Ammon's horn (tissue), 1 donor: Measurements from ENCODE around the gene CACNA1E.
A peak's percentile ranks its signal among the peaks of the same experiment; 100 is the strongest.

Experiments used
- DNase-seq: peaks from one replicate; pipeline ENCODE4 v3.0.0-alpha.2; 2016; ENCODE audit warnings: low spot score

The CACNA1E gene

DNA sequence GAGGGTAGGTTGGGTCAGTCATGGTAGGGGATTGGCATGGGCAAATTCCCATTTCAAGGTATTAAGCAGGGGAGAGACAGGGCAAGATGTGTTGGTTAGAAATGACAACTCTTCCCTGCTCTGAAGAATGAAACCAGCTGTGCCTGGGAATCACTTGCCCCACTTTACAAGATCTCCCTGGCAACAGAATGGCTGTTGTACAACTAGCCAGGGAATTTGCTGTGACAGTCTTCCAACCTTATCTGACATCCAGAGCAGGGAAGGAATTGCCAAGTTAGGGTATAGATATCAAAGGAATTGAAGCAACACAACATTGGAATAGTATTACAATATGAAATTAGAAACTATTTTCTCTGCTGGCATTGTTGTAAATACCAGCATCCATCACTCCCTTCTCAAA, 154.7 kb downstream of the CACNA1E start:
- no peak for DNase-seq

DNA sequence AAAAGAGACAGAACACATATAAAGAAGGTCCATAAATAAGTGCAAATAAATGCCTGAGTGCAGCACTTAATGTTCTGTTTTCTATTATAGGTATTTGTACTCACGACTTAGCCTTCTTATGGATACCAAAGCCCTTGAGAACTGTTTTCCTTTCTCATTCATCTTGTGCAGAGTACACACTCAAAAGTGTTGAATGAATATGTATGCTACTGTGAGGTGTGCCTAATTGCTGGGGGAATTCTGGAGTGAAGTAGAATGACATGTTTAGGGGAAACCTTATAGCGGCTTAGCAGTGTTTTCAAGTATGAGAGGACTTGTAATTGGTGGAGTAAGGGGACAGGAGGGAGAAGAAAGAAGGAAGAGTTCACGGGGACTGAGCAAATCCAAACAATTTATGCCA, 157.6 kb downstream of the CACNA1E start:
- no peak for DNase-seq

DNA sequence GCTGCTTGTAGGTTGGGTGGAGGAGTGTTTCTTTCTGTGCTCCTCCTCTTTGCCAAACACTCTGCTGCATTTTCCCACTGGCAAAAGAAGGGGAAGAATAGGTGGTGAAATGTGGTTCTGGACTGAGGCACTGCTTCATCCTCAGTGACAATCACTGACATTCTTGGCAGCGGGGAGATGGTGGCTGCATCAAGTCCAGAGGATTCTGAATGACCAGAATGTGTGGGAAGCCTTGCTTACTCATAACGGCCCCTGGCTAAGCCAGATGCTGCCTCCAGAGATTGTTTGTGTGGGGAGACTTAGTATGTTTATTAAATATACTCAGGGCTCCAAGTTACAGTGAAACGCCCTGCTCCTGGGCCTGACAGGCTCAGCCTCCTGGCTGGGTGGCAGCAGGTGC, 160.3 kb downstream of the CACNA1E start:
- no peak for DNase-seq

DNA sequence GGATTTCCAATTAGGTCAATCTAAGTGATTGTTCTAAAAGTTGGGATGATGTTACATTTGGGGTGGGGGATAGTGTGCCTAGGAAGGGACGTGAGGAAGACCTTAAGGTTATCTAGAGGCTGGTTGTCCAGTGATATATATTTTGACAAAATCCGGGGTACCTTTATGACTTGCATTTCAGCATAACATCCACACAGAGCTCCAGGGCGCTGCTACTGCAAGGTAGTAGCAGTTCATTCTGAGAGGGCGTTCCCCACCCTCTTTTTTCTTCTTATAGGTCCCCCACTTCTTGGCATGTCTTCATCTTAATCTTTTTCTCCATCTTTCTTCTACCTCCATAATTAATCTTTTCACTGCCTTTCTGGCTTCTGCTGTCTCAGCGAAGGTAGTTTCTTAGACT, 161.9 kb downstream of the CACNA1E start:
- DNase-seq: no peak

DNA sequence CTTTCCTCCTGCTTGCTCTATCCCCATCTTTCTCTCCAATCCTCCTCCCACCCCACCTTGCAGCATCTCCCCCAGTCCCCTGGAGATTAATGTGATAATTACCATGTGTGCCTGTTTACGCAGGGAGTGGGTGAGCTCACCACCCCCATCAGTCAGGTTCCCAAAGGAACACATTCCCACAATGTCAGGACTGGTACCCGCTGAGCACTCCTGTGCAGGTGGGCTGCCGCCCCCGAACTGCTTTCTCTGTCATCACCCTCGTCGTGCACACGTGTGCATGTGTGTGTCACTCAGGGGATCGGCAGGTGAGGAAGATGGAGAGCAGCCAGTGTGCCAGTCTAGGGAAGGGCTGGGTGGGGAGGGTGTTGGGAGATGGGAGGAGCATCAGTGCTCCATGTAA, 163.4 kb downstream of the CACNA1E start:
- peak; percentile 21 for DNase-seq

DNA sequence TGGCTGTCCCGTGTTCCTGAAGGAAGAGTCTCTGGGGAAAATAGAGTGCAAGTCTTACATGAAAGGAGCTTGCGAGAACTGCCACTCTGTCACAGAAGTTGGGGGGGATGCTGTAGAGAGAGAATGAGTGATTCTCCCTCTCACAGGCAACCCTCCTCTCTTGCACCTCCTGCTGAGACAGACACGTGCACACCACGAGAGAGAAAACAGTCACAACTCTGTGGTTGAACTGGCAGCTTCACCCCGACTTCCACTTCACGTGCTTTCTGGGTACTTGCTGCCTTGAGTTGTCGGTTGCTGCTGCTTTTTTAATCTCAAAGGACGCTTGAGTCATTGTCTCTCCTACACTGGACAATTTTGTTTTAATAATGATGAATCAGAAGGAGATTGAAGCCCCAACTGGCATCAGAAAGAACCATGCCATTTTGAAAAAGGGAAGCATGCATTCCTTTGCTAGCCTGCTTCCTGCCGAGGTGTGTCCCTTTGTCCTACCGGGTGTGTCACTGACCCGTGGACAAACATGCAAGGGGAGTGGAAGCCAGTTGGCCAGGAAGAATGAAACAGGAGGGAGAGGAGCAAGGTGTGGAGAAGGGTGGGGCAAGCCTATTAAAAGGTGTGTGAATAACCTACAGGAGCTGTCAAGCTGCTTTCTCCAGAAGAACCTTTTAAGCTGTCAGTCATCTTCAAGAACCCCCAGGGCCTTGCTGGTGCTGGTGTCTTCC, 164.2 kb downstream of the CACNA1E start:
- DNase-seq: peak; percentile 16

DNA sequence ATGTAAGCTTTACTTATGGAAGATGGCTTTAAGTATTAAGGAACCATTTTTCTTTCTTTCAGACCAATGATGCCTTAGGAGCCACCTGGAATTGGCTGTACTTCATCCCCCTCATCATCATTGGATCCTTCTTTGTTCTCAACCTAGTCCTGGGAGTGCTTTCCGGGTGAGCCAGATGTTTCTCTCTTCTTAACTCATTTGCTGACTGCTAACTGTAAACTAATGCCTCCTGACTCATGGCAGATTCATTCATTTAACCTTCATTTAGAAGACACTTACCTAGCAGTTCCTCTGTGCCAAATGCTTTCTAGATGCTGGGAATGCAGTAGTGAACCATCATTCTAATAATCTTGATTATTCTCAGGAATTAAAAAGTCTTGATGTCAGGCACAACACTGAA, 168.0 kb downstream of the CACNA1E start:
- no peak for DNase-seq

DNA sequence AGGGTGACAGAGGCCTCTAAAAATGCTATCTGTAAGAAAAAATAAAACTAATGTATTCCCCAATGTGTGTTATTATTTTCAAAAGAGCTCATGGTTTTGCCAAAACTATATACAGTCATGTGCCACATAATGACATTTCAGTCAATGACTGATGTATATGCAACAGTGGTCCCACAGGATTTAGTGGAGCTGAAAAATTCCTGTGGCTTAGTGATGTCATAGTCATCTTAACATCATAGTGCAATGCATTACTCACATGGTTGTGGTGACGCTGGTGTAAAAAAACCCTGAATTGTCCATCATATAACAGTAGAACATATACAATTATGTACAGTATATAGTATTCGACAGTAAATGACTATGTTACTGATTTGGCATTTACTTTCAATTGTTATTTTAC, 172.4 kb downstream of the CACNA1E start:
- no peak for DNase-seq

DNA sequence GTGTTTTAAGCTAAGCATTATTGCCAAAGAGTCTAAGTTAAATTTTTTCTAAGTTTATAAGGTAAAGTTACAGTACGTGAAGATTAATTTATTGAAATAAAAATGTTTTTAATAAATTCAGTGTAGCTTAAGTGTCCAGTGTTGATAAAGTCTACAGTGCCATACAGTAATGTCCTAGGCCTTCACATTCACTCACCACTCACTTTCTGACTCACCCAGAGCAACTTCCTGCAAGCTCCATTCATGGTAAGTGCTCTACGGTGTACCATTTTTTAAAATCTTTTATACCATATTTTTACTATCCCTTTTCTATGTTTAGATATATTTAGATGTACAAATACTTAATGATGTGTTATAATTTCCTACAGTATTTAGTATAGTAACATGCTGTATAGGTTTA, 173.2 kb downstream of the CACNA1E start:
- no peak for DNase-seq

DNA sequence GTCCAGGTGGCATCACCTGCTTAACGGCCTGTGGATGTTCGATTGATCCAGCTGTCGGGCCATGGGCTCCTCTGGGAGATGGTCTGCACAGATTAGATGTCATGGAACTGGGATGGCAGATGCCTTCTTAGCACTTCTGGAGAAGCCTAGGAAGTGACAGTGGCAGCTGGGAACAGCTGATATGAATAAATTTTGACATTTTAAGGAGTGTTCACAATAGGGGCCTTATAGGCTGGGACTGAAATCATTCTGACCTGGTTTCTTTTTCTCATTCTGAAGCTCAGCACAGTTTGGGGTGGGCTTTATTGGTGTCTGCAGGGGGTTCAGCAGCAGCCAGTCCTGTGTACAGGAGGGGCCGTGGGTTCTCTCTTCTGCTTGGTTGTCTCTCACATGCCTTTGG, 175.3 kb downstream of the CACNA1E start:
- DNase-seq: no peak

DNA sequence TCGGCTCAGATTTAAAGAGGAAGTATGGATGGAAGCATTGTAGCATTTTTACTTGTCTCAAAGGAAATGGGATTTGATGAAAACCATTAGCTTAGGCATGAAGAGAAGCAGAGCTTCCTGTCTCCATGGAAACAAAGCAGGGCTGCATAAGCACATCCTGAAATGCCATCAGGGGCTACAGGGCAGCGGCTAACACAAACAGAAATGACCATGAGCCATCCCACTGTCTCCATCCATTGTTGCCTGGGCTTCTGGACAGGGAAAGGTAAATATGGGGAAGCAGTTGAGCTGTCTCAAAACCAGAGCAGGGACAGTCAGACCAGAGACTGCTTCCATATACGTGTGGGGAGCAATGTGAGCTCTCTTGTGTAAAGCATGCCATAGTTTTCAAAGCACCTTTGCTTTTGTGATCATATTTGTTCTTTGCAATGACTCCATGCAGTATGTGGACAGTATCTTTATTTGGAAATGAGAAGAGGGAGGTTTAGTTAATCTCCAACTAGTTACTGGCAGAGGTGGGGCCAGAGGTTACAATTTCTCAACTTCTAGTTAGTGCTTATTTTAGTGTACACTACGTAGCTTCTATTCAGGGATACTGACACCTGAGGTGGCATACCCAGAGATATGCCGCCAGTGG, 176.1 kb downstream of the CACNA1E start:
- no peak for DNase-seq

DNA sequence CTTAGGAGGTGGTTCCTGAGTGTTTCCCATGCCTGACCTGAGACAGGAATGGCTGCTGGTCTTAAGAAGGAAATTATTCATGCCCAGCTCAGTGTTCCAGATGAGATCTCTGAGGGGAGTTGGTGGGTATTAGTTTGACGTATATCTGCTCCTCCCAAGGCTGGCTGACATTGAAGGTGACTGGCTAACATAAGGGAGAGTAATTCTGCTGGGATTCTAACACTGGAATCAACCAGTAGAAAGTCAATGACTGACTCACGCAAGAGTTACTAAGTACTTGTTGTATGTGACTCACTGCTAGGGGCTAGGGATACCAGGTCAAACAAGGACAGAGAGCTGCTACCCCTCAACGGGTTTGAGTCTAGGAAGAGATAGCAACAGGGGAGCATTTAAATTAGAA, 177.3 kb downstream of the CACNA1E start:
- no peak for DNase-seq

DNA sequence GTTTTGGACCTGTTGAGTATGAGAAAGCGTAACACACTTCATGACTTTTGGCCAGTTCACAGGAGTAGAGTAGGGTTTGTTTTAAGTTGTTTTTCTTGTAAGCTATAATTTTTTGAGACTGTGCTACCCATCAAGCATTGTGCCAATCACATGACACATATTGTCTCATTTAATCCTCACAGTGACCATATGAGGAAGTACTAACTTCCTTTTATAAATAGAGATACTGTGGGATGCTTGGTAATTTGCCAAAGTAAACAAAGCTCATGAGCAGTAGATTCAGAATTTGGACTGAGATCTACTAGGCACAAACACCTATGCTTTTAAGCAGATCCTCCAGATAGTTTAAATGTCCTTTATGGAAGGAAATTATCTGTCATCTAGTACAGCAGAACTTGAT, 178.3 kb downstream of the CACNA1E start:
- no peak for DNase-seq

DNA sequence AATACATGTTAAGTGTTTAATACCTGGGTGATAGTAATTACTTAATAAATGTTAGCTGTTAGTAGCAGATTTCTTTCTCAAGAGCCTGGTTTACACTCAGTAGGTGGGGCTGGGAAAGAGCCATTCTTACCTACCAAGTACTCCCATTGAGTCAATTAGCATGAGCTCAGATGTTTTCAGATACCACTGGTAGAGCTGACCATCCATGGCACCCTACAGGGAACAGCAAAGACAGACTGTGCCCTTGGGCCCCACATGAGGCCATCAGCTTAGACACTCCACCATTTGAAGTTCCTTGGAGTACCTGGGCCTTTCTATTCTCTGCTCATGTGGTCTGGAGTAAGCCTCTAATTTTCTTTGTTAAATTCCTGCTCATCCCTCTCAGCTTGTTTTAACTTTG, 179.3 kb downstream of the CACNA1E start:
- no peak for DNase-seq

DNA sequence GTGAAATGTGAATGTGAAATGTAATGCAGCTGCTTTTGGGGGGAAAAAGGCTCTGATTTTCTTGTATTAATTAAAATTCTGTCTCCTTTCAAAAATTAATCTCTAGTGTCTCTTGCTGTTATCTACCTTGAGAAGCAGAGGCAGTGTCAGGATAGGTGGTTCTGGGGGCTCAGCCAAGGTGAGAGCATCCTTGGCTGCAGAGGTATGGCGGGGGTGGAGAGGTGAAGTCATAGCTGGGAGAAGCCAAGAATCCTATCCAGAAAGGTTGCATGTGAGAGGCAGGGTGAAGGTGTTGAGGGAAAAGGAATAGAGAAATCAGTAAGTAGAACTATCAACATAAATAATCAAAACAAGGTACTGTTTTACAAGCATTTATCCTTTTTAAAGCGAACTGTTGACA, 181.2 kb downstream of the CACNA1E start:
- no peak for DNase-seq

DNA sequence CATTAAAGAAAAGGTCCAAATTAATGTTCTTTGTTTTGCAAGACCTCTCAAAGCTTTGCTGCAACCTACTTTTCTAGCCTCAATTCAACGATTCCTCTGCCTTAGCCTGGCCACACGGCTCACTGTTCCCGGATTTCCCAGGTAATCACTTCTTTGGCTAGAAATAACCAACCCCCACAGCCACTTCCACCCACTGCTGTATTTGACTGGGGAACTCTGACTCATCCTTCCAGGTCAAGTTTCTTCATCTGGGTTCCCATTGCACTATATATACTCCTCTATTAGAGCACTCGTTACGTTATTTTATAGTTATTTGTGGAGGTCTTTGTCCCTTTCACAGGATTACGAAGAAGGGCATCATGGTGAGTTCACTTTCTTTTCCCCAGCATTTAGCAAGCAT, 185.9 kb downstream of the CACNA1E start:
- DNase-seq: no peak

DNA sequence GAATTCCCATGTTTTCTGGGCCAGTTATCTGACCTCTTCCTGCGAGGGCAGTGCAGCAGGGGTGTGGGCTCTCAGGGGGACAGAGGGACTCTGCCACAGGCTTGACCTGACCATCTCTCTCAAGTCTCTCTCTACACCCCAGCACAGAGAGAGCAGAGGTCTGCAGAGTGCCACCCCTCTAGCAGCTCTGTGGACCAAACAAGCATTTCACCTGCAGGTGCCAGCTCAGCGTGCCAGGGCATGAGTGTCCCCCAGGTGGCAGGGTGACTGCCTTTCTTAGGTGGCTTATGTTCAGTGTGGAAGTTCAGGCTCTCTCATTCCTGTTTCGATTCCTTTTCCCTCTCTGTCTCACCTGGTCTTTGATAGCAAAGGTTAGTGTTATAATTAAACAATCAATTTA, 191.3 kb downstream of the CACNA1E start:
- DNase-seq: no peak

DNA sequence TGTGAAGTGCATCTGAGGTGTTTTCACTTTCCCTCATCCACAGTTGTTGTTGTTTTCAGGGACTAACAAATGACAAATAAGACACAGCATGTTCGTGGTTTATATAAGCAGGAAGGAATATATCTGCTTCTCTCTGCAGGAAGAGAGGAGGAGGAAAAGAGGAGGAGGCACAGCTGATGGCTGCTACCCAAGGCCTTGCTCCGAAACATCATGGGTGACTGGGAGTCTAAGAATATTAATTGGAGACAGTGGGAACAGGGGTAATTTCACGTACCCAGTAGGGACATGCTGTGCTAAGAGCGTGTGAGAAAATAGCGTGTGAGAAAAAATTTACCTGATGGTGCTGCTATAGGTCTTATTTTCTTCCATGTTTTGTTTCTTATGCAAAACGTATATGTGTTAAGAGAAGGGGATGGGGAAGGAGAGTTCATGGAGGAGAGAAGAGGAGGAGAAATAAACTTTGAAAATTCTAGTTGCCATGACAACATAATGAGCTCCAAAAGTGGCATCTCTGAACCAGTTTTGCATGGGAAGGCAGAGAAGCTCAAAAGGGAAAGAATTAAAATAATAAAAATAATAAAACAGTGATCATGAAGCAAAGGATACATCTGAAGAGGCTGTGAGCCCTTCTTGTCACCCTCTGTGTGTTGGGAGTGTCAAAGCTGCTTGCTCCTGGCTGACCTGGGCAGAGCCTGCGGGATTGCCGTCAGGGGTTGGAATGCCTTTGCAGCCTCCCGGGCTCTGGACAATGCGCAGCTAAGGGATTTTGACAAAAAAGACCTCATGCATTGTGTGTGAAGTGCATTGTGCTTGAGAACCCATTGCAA, 192.0 kb downstream of the CACNA1E start:
- peak; percentile 38 for DNase-seq

DNA sequence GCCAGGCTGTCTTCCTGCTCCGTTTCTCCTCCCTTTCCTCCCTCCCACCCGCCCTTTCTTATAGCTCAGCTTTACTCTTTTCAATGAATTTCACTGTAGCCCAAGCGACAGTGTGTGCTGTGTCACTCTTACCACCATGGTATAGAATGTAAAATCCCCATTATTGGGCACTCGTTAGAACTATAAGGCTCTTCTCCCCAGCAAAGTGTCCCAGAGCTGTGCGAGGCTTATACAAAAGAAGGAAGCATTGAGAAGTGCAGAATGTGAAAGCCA, 192.5 kb downstream of the CACNA1E start:
- DNase-seq: no peak

DNA sequence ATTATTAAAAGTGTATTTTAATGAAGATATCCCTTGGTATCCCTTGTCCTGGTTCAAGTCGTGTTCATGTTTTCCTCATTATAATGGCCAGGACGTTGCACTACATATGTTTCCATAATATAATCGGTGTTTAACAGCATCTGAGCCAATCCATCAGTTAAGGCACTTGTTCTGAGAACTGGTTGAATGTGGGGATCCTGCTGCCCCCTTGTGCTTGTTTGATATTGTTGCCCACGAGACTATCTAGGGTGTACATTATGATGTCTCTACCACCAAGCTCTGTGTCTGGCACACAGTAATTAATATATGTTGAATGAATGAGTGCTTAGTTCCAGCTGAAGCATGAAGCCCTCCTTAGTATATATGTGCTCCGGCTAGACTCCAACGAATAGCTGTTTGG, 193.0 kb downstream of the CACNA1E start:
- peak; percentile 80 for DNase-seq

DNA sequence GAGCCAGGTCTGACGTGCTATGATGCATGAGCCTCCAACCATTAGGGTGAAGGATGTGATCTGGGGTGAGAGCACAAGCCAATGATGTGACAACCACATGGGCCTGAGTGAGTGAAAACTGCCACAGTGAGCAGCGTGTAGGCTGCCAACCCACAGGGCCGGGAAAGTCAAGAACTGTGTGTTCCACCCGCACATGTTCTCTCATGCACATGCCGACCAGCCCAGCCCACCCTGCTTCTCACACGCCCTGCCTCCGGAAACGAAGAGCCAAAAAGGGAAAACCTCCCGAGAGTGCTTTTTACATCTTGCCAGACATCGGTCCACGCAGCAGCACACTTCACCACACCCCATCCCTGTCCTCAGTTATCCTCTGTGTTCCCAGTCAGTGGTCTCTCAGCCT, 197.0 kb downstream of the CACNA1E start:
- peak; percentile 48 for DNase-seq

DNA sequence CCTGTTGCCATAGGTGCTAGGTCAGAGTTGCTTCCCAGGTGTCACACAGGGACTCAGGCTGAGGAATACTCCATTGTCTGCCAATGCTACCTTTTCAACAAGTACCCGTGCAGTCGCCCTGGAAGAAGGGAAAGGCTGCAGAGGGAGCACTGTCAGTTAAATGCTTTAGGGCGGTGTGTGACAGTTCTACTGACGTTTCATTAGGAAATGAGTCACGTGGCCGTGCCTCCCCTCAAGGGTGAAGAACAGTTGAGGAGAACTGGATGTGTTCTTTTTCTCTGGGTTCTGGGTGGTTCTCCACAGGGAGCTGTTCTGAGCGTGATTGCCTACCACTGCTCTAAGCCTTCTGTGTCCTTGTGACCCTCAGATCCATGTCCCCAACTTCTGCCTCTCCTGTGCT, 197.6 kb downstream of the CACNA1E start:
- no peak for DNase-seq

DNA sequence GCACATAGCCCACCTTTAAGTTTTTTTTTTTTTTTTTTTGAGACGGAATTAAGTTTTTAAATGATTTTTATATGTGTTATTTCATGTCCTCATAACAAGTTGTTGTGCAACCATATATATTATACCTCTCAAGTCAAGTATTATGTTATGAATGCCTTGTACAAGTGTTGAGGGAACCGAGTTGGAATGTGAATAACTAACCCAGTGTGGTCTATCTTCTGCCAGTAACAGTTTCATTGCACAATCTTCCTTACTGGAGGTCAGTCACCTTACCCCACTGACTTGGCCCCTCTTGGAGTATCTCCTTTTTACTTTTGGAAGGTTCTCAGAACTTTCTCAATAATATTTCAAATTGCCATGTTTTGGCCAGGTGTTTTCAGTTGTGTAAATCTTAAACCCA, 201.9 kb downstream of the CACNA1E start:
- no peak for DNase-seq

DNA sequence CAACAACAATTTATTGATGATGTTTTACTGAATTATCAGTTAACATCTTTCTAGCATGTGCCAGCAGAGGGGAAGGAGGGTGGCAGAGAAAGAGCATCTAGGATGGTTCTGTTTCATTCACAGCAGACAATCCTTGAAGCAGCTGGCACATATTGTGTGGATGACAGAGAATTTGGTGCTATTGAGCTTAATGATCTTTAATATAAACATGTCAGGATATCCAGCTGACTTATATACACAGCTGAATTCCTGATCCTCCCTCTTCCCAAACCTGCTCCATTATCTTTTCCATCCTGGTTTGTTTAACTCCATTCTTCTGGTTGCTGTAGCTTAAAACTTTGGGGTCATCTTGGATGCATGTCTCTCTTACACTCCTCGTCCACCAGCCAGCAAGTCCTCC, 218.6 kb downstream of the CACNA1E start:
- no peak for DNase-seq
